ENCODE measurements around the gene MB21D2. TPM values are rescaled to one million over a fixed set of nuclear protein-coding genes. Genes with fewer than 3 reads are reported as not detected.
A peak's percentile ranks its signal among the peaks of the same experiment; 100 is the strongest.

Gene MB21D2
- total RNA-seq, 4 donors from 2014 or later = 5.0 to 21.8 (median 11.9) TPM

- no peaks in the 10 kb centered on the region for H3K36me3 ChIP-seq
- intact Hi-C loops (cut with DNase I; ENCODE audit: low total_unique reads) = no loop called here
- no peak overlapping the region for H3K4me3 ChIP-seq
- no peak for TF ChIP-seq CTCF (IDR thresholded peaks at IDR 0.05)
- TF ChIP-seq POLR2A (IDR thresholded peaks at IDR 0.05) = no peak
- no peak overlapping the region for H3K27ac ChIP-seq
- DNase-seq = no peak
- H3K9me3 ChIP-seq = no peaks in the 10 kb centered on the region
- no peaks in the 10 kb centered on the region for H3K4me1 ChIP-seq
- H3K27me3 ChIP-seq = no peaks in the 10 kb centered on the region
These were observed 18.1 kb downstream of the MB21D2 start for GRCh38 chr3:192899540-192899982.

GRCh38 chr3:192897005-192897404, 20.7 kb downstream of the MB21D2 start:
- no peak overlapping the region for H3K4me3 ChIP-seq
- H3K36me3 ChIP-seq = no peaks in the 10 kb centered on the region
- intact Hi-C loops (cut with DNase I; ENCODE audit: low total_unique reads) = no loop called here

GRCh38 chr3:192896208-192896607, 21.4 kb downstream of the MB21D2 start:
- Histone ChIP-seq H3K4me1 (no peaks in the 10 kb centered on the region), H3K36me3 (no peaks in the 10 kb centered on the region), H3K9me3 (no peaks in the 10 kb centered on the region), H3K27me3 (no peaks in the 10 kb centered on the region), H3K4me3 (no peak overlapping the region), H3K27ac (no peak overlapping the region)
- intact Hi-C loops (cut with DNase I; ENCODE audit: low total_unique reads) = no loop called here
- TF ChIP-seq CTCF (IDR thresholded peaks at IDR 0.05) (no peak), POLR2A (IDR thresholded peaks at IDR 0.05) (no peak)
- DNase-seq = no peak

More at GRCh38 chr3:192897005-192897404, 20.7 kb downstream of the MB21D2 start:
- DNase-seq = no peak
- no peak overlapping the region for H3K27ac ChIP-seq
- no peaks in the 10 kb centered on the region for H3K4me1 ChIP-seq
- no peaks in the 10 kb centered on the region for H3K9me3 ChIP-seq
- no peaks in the 10 kb centered on the region for H3K27me3 ChIP-seq
- TF ChIP-seq CTCF (IDR thresholded peaks at IDR 0.05) (no peak), POLR2A (IDR thresholded peaks at IDR 0.05) (no peak)

- no peaks in the 10 kb centered on the region for H3K9me3 ChIP-seq
- TF ChIP-seq POLR2A (IDR thresholded peaks at IDR 0.05) = no peak
- no peak for TF ChIP-seq CTCF (IDR thresholded peaks at IDR 0.05)
- H3K27ac ChIP-seq = no peak overlapping the region
- intact Hi-C loops (cut with DNase I; ENCODE audit: low total_unique reads) = no loop called here
- DNase-seq = no peak
- H3K4me3 ChIP-seq = no peak overlapping the region
- no peaks in the 10 kb centered on the region for H3K36me3 ChIP-seq
- H3K4me1 ChIP-seq = peaks cover 0 to 3% of the 10 kb centered on the region in 2 donors
- no peaks in the 10 kb centered on the region for H3K27me3 ChIP-seq
These were observed 23.0 kb downstream of the MB21D2 start for GRCh38 chr3:192894676-192895075.

- intact Hi-C loops (cut with DNase I; ENCODE audit: low total_unique reads) = no loop called here
- DNase-seq = peak in 1 of 2 donors; percentile 19
- H3K9me3 ChIP-seq = no peaks in the 10 kb centered on the region
- H3K36me3 ChIP-seq = no peaks in the 10 kb centered on the region
- H3K27ac ChIP-seq = no peak overlapping the region
- no peak overlapping the region for H3K4me3 ChIP-seq
- H3K27me3 ChIP-seq = no peaks in the 10 kb centered on the region
- peaks cover 0 to 8% of the 10 kb centered on the region in 2 donors for H3K4me1 ChIP-seq
- TF ChIP-seq CTCF (IDR thresholded peaks at IDR 0.05) (no peak), POLR2A (IDR thresholded peaks at IDR 0.05) (no peak)
These were observed 24.5 kb downstream of the MB21D2 start for GRCh38 chr3:192892981-192893700.
